IPS-NIHi11 (cell line): ENCODE data around the gene SLC25A21.
"Not testable (repeated sequence)": the region's sequence is repeated elsewhere in the genome, so short reads cannot be mapped to it uniquely, and the experiment has no call there.

Experiments
- DNase-seq: peaks from one replicate; pipeline ENCODE4 v3.0.0; 2012; ENCODE audit warnings: mixed read lengths, low spot score

SLC25A21 gene

DNA sequence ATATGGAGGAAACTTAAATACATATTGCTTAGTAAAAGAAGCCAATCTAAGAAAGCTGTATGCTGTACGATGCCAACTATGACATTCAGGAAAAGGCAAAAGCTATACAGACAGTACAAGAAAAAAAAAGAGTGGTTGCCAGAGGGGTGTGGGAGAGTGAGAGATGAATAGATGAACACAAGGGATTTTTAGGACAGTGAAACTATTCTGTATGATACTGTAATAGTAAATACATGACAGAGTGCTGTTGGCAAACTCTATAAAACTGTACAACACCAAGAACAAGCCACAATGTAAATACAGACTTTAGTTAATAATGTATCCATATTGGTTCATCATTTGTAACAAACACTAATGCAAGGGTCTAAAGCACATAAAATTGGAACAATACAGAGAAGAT lies 14.5 kb upstream of the SLC25A21 start:
- no peak for DNase-seq

GRCh38 chr14:37185670-37186069 lies 13.3 kb upstream of the SLC25A21 start:
- DNase-seq: no peak

- not testable (repeated sequence) for DNase-seq
Observed at GRCh38 chr14:37184520-37184919, 12.1 kb upstream of the SLC25A21 start.

DNA sequence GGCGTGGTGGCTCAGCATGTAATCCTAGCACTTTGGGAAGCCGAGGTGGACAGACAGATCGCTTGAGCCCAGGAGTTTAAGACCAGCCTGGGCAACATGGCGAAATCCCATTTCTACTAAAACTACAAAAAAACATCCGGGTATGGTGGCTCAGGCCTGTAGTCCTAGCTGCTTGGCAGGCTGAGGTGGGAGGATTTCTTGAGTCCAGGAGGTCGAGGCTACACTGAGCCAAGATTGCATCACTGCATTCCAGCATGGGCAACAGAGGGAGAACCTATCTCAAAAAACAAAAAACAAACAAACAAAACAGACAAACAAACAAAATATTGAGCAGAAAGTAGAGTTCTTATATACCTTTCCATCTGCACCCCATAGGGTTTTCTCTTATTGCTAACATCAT lies 9.0 kb upstream of the SLC25A21 start:
- DNase-seq: no peak

DNA sequence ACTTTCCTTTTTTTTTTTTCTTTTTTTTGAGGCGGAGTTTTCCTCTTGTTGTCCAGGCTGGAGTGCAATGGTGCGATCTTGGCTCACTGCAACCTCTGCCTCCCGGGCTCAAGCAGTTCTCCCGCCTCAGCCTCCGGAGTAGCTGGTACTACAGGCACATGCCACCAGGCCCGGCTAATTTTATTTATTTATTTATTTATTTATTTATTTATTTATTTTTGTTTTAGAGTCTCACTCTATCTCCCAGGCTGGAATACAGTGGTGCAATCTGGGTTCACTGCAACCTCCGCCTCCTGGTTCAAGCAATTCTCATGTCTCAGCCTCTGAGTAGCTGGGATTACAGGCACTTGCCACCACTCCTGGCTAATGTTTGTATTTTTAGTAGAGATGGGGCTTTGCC lies 8.5 kb upstream of the SLC25A21 start:
- not testable (repeated sequence) for DNase-seq

DNA sequence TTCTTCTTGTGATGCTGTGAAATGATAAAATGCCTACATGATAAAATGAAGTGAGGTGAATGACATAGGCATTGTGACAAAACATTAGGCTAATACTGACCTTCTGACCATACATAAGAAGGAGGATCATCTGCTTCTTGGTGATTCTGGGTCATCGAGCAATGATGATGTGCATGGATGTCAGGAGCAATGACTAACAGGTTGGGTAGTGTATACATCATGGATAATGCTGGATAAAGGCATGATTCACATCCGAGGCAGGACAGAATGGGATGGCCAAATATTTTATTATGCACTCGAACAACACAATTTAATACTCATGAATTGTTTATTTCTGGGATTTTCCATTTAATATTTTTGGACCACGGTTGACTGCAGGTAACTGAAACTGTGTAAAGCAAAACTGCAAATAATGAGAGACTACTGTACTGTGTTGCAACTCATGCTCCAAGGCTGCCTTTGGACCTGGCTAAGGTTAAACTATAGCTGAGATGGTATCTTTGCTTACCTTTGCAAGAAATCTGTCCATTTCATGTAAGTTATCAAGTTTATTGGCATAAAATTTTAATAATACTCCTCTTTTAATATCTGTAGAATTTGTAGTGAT lies 7.6 kb upstream of the SLC25A21 start:
- no peak for DNase-seq

DNA sequence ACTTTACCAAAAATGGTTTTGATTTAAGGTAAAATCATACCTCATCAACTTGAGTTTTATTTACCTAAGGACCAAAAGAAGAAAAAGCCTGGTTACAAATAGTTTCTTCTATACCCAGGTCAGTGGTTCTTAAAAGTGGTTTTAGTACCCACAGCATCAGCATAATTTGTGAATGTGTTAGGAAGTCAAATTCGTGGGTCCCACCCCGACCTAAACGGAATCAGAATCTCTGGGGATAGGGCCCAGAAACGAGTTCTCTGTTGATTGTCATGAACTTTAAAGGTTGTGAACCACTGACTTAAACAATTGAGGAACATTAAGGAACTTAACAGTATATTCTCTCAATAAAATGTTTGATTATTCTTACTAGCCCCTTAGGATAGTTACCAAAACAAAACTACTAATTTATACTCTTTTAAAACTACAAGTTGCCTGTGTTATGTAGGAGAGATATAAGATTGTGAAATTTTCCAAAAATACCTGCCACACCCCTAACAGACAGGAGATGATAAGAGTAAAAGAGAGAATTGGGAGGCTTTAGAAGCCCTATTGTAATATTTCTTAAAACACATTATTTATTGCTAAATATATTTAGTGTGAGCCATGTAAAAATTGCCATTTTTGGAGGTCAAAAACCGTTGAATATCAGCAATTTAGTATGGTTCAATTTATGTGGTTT lies 669 bp upstream of the SLC25A21 start:
- DNase-seq: no peak

GRCh38 chr14:37171678-37172023 lies 755 bp downstream of the SLC25A21 start:
- no peak for DNase-seq

- no peak for DNase-seq
Observed at GRCh38 chr14:37170993-37171392, 1.4 kb downstream of the SLC25A21 start.

- no peak for DNase-seq
Observed at GRCh38 chr14:37170237-37170636, 2.2 kb downstream of the SLC25A21 start.

DNA sequence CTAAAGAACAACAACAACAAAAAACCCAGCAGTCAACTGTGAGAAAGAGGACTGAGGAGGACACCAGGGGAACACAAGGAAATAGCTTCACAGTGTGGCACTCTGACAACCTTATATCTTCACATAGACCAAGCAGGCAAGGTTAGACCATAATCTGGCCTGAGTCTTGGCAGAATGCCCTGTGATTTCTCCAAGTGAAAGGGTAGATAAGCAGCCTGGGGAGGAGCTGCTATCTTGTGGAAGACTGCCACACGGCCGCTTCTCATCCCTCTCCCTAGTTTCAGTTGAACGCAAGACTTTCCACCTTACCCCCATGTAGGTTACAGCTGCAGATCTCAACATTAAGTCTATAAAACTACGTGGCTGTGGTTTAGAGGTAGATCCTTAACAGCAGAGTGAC lies 3.7 kb downstream of the SLC25A21 start:
- no peak for DNase-seq

GRCh38 chr14:37167151-37168047 lies 5.0 kb downstream of the SLC25A21 start:
- DNase-seq: peak; percentile 40

GRCh38 chr14:37165794-37166193 lies 6.6 kb downstream of the SLC25A21 start:
- no peak for DNase-seq

DNA sequence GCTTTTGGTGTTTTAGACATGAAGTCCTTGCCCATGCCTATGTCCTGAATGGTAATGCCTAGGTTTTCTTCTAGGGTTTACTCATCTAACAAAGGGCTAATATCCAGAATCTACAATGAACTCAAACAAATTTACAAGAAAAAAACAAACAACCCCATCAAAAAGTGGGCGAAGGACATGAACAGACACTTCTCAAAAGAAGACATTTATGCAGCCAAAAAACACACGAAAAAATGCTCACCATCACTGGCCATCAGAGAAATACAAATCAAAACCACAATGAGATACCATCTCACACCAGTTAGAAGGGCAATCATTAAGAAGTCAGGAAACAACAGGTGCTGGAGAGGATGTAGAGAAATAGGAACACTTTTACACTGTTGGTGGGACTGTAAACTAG lies 10.1 kb downstream of the SLC25A21 start:
- DNase-seq: not testable (repeated sequence)

GRCh38 chr14:37157987-37158386 lies 14.4 kb downstream of the SLC25A21 start:
- no peak for DNase-seq

DNA sequence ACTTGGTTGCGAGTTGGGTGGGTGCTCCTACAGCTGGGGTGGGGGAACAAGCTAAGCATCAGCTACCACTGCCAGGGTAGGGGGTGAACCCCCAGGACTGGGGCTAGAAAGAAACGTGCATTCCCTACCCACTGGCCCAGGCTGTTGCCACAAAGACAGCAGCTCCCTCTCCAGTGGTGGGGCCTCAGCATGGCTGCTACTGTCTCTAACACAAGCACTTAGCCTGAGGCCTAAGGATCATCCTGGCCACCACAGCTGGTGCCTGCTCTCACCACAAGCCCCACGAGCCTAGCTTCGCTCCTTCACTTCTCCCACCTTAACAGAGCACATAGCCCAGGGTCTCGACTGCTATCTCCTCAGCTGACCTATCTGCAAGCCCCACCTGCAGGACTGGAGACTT lies 18.9 kb downstream of the SLC25A21 start:
- no peak for DNase-seq

DNA sequence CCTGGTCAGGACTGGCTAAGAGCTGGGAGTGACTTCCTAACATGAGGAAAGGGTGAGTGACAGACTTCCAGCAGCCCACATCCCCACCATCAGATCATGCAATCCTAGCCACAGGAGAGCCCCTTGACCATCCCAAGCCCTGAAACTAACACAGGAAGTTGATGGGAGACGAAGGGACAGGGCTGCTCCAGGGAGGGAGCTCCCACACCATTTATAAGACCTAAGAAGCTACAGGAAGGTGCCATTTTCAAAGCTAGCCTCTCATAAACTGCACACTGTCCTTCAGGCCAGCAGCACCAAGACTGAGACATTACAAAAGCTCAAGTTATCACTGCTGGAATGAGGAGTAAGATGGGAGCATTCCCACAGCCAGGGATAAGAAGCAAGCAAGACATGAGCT lies 19.4 kb downstream of the SLC25A21 start:
- DNase-seq: no peak

DNA sequence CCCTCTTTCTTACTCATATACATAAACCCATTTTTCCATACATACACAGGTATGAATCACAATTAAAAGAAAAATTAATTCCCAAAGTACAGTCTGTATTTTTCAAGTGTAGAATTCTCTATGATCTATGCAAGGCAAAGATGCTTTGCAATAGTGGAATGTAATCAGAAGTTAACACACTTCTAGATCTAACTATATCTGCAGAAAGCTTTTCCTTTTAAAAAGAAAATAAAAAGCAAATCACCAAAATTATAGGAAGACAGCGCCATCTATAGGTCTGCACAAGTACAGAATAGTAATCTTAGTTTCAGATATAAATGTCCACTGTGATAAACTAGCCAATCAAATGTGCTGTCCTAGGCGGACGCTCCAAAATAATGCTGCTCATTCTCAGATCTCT lies 22.0 kb downstream of the SLC25A21 start:
- DNase-seq: peak; percentile 31

DNA sequence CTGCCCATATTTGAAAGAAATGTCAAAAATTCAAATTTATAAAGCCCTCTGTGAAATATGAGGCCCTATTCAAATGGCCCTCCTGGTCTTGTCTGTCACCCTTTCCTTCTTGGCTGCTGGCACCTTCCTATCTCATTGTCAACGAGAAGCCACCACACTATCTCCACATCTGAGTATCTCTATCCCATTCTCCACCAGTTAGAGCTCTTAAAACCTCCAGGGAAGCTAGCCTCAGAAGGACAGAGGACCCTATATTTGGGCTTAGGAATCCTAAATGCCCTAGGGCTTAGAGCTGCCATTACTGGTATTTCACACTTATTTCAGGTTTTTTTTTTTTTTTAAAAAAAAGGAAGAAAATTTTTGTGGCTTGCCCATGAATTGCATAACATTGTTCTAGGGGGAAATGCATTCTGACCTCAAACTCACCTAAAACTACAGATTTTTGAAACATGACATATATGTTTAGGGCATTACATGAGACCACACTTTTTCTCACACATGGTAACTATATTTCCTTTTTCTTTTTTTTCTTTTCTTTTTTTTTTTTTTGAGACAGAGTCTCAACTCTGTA lies 25.0 kb downstream of the SLC25A21 start:
- no peak for DNase-seq

- DNase-seq: not testable (repeated sequence)
Observed at GRCh38 chr14:37146438-37146837, 26.0 kb downstream of the SLC25A21 start.

- no peak for DNase-seq
Observed at GRCh38 chr14:37145395-37145794, 27.0 kb downstream of the SLC25A21 start.

DNA sequence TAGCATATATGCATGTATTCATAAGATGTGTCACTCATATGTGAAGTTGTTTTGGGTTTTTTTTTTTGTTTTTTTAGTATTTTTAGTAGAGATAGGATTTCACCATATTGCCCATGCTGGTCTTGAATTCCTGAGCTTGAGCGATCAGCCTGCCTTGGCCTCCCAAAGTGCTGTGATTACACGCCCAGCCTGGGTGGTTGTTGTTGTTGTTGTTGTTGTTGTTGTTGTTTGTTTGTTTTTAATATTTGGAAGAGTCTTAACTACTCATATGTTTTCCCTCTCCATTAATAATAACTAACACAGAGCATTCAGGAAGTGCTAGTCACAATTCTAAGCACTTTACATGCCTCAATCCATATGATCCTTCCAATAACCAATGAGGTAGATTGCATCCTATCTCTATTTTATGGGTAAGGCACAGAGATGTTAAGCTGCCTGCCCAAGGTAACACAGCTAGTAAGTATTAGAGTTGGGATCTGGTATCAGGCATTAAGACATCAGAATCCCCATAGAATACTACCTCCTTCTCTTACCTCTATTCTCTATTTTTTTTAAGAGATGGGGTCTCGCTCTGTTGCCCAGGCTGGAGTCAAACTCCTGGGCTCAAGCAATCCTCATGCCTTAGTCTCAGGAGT lies 27.6 kb downstream of the SLC25A21 start:
- DNase-seq: no peak
